ENCODE data around the gene COL23A1. TPM values are rescaled to one million over a fixed set of nuclear protein-coding genes. Genes with fewer than 3 reads are reported as not detected.

The COL23A1 gene
- total and polyA plus RNA-seq, 2 of the 13 experiments (the other 11 are each of a cell fraction or from before 2014, with no cell fraction given): not detected

DNA sequence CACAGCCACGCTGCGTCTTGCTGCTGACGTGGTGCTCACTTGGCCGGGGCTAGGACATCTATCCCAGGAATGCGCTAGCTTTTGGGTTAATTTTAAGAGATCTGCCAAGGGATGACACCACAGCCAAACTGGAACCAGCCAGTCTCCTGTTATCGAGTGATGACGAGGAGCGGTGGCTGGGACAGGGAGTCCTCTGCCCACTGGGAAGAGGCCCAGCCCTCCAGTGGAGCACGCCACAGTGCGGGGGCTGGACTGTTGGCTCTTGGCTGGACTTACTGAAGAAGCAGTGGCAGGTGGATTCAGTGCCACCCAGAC lies 302.4 kb downstream of the COL23A1 start:
- no peak for DNase-seq (ENCODE audit: low spot score)
- Histone ChIP-seq H3K36me3 (replicated peaks in 1 of 2; ENCODE audit: control insufficient read depth in 1 of 2, insufficient read depth in 2 of 2, low read length in 2 of 2) (no peaks in the 10 kb centered on the region), H2AFZ (ENCODE audit: low read length) (no peak overlapping the region), H3K9ac (ENCODE audit: insufficient read depth, low read depth, low read length) (no peak overlapping the region), H3K4me2 (ENCODE audit: low read depth, low read length) (no peak overlapping the region), H3K27ac (ENCODE audit: extremely low read length, insufficient read depth, low read length) (no peak overlapping the region), H3K79me2 (ENCODE audit: insufficient read depth, low read length) (no peaks in the 10 kb centered on the region), H3K9me3 (ENCODE audit: low read length) (no peaks in the 10 kb centered on the region; the same call in 1 of the 2 replicates), H3K4me3 (replicated peaks in 1 of 3; ENCODE audit: insufficient read depth in 1 of 3, low read depth in 2 of 3, low read length in 3 of 3) (no peak overlapping the region), H3K4me1 (ENCODE audit: insufficient read depth, low read length) (peaks cover 14% of the 10 kb centered on the region), H4K20me1 (ENCODE audit: insufficient read depth, low read length) (no peaks in the 10 kb centered on the region), H3K27me3 (ENCODE audit: control insufficient read depth in 1 of 2, insufficient read depth in 2 of 2, low read length in 2 of 2) (peaks cover 5 to 46% of the 10 kb centered on the region in 2 experiments; a peak in 4 of 5 replicates)
- in situ Hi-C loops (cut with HindIII; ENCODE audit: extremely low pct_ligation_motif_present, low pct_unique_long_range_greater_than_20kb) (loop anchor here (10.0 kb wide), 1 partner anchor 557 kb away; no protein-coding TSS in a partner anchor), intact Hi-C loops (cut with micrococcal nuclease; ENCODE audit: unreplicated experiment) (no loop called here)
- 38% methylated on average over 6 of the region's 10 CpGs for WGBS (ENCODE audit: low lambda C conversion rate)
- no TSS peak for BruUV-seq (replicated peaks)
- POLR2A ChIA-PET: no interaction called here
- FAIRE-seq: no peak
- CTCF ChIA-PET (ENCODE audit: low intra/inter-chr PET ratio, low total read pairs): no interaction called here
- ATAC-seq: no peak
- TF ChIP-seq ZNF503 (CRISPR knock-in tag; IDR thresholded peaks at IDR 0.05) (no peak), KDM4B (CRISPR knock-in tag; IDR thresholded peaks at IDR 0.05) (no peak), ZZZ3 (CRISPR knock-in tag; IDR thresholded peaks at IDR 0.05; ENCODE audit: borderline replicate concordance) (no peak), ZFYVE20 (CRISPR knock-in tag; IDR thresholded peaks at IDR 0.05; ENCODE audit: borderline replicate concordance, low read depth) (no peak), SOX5 (CRISPR knock-in tag; IDR thresholded peaks at IDR 0.05; ENCODE audit: borderline replicate concordance) (no peak), HNF4G (IDR thresholded peaks at IDR 0.05; ENCODE audit: borderline replicate concordance, low read depth, low read length) (no peak), HNF4G (CRISPR knock-in tag; IDR thresholded peaks at IDR 0.05; ENCODE audit: borderline replicate concordance, low read depth) (no peak), ZMYM2 (CRISPR knock-in tag; IDR thresholded peaks at IDR 0.05) (no peak), ZBTB7B (CRISPR knock-in tag; IDR thresholded peaks at IDR 0.05) (no peak), DR1 (CRISPR knock-in tag; IDR thresholded peaks at IDR 0.05) (no peak), TEF (CRISPR knock-in tag; IDR thresholded peaks at IDR 0.05) (no peak), ZNF138 (CRISPR knock-in tag; IDR thresholded peaks at IDR 0.05; ENCODE audit: low read depth) (no peak), ZNF468 (CRISPR knock-in tag; IDR thresholded peaks at IDR 0.05) (no peak)
- TF ChIP-seq, protein P1, sequence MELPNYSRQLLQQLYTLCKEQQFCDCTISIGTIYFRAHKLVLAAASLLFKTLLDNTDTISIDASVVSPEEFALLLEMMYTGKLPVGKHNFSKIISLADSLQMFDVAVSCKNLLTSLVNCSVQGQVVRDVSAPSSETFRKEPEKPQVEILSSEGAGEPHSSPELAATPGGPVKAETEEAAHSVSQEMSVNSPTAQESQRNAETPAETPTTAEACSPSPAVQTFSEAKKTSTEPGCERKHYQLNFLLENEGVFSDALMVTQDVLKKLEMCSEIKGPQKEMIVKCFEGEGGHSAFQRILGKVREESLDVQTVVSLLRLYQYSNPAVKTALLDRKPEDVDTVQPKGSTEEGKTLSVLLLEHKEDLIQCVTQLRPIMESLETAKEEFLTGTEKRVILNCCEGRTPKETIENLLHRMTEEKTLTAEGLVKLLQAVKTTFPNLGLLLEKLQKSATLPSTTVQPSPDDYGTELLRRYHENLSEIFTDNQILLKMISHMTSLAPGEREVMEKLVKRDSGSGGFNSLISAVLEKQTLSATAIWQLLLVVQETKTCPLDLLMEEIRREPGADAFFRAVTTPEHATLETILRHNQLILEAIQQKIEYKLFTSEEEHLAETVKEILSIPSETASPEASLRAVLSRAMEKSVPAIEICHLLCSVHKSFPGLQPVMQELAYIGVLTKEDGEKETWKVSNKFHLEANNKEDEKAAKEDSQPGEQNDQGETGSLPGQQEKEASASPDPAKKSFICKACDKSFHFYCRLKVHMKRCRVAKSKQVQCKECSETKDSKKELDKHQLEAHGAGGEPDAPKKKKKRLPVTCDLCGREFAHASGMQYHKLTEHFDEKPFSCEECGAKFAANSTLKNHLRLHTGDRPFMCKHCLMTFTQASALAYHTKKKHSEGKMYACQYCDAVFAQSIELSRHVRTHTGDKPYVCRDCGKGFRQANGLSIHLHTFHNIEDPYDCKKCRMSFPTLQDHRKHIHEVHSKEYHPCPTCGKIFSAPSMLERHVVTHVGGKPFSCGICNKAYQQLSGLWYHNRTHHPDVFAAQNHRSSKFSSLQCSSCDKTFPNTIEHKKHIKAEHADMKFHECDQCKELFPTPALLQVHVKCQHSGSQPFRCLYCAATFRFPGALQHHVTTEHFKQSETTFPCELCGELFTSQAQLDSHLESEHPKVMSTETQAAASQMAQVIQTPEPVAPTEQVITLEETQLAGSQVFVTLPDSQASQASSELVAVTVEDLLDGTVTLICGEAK (IDR thresholded peaks at IDR 0.05): no peak
- TF ChIP-seq, protein P1 (CRISPR knock-in tag; IDR thresholded peaks at IDR 0.05): no peak
